Activated CD4-positive, CD25-positive, alpha-beta regulatory T cell treated with anti-CD3 and anti-CD28 coated beads, Interleukin-2, amount 50 U/mL, for 16 hours (primary cell): ENCODE data around the gene CCL14.
"Not testable (repeated sequence)": the region's sequence is repeated elsewhere in the genome, so short reads cannot be mapped to it uniquely, and the experiment has no call there.

Experiments
- DNase-seq: peaks from one replicate; pipeline ENCODE4 v3.0.0-alpha.2; 2020; ENCODE audit warnings: low read depth, low spot score

Gene CCL14

DNA sequence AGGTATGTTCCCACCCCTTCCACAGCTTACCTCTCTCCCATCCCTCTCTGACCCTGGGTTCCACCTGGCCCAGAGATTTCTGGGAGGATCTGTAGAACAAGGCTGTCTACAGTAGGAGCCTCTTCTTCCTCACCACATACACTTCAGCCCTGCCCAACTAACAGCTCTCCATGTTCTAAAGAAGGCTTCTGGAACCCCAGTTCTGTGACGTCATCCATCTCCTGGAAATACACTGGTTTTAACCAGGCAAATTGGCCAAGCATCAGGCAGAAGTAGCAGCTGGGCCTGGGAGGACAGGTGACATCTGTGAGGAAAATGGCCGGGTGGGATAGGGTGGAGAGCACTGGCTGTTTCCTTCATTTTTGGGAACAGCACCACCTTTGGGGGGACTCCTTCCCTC lies 43.0 kb downstream of the CCL14 start, which contains the start of gene LYZL6:
TSS of gene LYZL6 (minus strand) at position 177 of the 400 bp plus-strand sequence. CDS start 4,357 bp downstream, outside the sequence.
- DNase-seq: no peak

DNA sequence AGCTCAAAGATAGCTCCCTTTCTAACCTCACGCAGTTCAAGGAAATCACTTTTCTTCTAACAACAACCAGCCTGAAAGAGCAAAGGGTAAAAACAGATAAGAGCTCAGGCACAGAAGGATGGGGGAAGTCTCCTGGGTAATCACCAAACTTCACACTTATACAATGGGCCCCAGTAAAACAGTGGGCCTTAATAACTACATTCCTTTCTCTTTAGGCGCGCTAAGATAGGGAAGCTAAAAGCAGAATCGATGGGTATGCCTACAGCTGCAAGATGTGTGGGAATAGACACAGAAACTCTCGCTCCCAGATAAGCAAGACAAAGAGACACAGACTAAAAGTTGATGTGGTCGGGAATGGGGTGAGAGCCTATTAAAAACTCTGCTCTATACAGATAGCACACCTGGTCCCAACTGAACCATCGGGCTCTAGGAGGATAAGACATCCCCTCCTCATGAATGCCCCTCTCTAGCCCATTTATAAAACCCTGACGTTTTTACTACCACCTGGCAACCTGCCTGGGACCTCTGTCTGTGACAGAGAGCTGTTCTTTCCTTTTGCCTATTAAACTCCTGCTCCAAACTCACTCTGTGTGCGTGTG lies 43.8 kb downstream of the CCL14 start:
- no peak for DNase-seq

DNA sequence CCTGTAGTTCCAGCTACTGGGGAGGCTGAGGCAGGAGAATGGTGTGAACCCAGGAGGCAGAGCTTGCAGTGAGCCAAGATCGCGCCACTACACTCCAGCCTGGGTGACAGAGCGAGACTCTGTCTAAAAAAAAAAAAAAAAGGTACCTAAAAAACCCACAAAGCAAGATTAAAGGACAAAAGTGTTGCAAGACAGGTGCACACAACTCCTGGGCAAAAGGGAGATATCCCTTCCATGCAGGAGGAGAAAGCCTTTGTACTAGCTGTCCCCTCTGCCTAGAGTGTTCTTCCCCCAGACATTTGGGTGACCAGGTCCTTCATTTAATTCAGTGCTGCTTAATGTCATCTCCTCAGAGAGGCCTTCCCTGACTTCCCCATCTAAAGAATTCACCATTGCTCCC lies 48.0 kb downstream of the CCL14 start:
- not testable (repeated sequence) for DNase-seq

DNA sequence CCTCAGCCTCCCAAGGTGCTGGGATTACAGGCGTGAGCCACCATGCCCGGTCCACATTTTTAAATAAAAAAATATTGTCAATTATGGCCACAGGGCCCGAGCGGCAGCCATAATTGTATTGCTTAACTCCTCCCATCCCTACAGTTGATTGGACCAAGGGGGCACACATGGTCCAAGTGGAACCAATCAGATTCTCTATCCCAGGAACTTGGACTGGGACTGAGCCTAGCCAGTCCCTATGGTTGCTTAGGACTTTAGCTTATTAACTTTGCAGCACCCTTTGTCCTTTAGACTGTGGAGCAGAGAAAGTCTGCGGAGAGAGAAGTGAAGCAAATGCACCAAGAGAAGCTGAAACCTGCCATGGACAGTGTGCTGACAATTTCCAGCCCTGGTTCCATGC lies 50.5 kb downstream of the CCL14 start:
- DNase-seq: no peak

DNA sequence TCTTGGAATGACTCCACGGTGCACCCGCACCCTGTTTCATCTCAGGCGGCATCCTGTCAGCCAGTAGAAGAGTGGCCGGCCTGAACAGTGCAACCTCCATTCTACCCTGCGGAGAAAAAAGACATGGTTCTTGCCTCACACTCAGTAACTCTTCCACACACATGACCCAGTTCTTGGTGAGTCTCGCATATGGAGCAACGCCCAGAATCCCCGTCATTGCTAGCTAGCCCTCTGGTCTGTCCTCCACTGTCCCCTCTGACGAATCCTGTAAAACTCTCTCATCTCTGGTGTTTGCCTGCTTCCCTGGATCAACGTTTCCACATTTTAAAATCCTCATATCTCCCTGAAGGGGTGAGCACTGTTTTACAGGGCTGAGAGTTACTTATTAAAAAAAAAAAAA lies 51.8 kb downstream of the CCL14 start:
- no peak for DNase-seq
